Hematopoietic multipotent progenitor cell treated with erythropoietin and hydrocortisone succinate and interleukin-3 and kit ligand, for 15 days (in vitro differentiated cells): Measurements from ENCODE around the gene EFHC2.
"Not testable (repeated sequence)": the region's sequence is repeated elsewhere in the genome, so short reads cannot be mapped to it uniquely, and the experiment has no call there.

Experiments
- DNase-seq: peaks from one replicate; pipeline ENCODE4 v3.0.0-alpha.2; 2015; ENCODE audit warnings: low spot score

EFHC2 gene

DNA sequence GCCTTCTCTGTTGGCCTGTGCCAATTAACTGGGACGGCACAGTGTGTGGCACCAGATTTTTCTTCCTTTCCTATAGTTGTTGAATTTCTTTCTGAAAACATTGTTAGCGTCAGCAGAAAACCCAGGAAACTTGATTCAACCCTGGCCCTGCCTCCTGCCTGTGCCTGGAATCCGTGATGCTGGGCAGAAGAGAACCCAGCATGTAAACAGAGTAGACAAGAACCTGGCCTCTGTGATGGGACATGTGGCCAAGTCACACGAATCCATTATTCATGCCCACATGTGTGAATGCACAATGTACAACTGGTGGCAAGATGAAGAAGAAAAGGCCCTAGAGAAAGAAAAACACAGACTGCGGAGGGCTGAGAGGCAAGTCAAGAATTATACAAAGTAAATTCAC is 111.4 kb downstream of the EFHC2 start:
- no peak for DNase-seq

DNA sequence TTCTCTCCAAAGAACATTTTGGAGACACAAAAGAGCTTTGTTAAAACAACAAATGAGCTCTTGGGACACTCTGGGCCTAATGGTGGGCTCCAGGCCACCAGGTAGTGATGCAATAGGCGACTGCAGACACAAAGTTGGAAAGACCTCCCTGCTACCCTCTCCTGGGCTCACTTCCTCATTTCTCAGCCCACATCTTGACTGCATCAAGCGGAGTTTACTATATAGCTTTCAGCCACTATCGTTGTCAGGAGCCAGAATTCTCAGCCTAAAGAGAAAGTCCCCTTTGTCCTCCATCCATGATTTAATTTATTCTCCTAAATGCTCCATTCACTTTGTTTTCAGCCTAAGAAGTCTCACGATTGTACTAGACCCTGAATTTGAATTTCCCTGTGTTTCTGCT is 114.9 kb downstream of the EFHC2 start:
- DNase-seq: no peak

DNA sequence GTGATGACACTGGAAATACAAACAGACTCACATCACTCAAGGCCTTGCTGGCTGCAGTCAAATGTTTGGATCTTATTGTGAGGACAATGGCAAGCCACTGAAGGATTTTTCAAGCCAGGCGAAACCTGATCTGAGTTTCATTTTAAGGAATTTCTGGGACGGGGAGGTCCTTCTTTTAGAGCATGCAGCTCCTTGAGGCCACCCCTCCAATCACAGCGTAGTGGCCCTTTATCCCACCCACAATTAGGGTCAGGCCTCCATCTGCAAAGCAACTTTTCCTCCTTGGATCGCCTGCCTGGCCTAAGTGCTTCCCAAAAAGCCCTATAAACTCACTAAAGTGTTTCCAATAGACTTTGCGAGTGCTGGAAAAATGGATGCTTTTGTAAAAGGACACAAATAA is 115.5 kb downstream of the EFHC2 start:
- no peak for DNase-seq

DNA sequence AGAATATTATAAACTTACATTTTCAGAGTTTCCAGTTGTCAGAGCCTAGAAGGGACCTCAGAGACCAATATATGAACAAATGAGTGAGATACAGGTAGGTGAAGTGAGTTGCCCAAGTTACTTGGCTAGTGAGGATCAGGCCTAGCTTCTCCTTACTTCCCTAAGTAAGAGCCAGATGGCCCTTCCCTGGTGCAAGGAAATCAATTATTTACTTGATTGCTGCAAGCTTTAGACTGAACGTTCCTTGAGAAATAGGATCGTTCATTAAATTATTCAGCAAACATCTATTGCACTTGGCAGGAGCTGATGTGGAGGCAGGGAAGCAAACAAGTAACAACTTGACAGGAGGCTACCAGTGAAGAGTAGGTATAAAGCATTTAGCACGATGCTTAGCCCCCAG is 117.8 kb downstream of the EFHC2 start:
- no peak for DNase-seq

DNA sequence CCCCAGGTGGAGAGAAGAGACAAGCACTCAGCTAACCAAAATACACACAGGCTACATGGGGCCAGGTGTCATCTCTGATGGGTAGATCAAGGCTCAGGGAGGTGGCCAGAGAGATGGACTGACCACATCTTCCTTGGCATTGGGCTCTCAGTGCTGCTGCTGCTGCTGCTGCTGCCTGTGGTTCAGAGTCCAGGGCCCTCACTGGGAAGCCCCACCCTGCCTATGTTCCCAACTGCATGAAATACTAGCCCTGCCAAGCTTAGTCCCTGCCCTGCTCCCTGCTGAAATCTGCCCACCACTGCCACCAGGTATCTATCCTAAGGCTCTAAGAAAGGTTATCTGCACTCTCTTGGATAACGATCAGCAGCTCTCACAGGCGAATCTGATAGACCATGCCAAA is 118.7 kb downstream of the EFHC2 start:
- DNase-seq: no peak

DNA sequence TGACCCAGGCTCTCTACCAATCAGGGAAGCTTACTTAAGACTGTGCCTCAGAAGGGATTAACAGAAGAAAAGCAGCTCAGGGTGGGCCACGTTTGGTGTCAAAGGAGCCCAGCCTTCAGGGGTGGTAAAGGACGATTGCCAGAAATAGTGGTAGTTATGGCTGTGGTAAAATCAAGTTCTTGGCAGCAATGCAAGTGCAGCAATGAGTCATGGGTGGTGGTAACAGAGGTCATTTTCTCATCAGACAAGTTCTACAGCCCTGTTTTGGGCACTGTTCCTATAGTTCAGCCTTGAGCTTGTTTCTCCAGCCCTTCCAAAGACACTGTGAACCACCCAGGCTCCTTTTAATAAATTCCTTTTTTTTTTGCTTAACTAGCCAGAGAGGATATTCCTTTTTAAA is 120.3 kb downstream of the EFHC2 start:
- no peak for DNase-seq

DNA sequence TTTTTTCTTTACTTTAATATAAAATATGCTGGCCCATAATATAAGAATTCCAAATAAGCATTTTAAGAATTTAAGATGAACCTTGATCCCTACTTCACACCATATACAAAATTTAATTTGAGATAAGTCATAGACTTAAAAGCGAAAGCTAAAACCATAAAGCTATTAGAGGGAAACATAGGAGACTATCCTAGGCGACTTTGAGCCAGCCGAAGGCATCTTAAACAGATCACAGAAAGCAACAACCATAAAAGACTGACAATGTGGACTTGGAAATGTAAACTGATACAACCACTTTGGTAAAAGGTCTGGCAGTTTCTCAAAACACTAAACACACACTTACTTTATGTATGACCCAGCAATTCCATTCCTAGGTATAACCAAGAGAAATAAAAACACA is 125.0 kb downstream of the EFHC2 start:
- DNase-seq: no peak

DNA sequence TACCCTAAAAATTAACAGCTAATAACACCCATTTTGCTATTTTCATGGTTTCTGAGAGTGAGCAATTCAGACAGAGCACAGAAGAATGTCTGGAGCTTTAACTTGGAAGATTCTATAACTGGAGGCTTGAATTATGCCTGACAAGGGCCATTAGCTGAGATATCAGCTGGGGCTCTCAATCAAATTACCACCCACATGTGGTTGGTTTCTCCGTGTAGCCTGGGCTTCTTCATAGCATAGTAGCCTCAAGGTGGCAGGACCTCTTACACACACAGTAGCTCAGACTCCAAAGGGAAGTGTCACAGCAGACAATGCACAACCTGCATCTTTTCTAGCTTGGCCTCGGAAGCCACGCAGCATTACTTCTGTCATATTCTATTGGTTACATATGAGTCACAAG is 127.3 kb downstream of the EFHC2 start:
- no peak for DNase-seq

DNA sequence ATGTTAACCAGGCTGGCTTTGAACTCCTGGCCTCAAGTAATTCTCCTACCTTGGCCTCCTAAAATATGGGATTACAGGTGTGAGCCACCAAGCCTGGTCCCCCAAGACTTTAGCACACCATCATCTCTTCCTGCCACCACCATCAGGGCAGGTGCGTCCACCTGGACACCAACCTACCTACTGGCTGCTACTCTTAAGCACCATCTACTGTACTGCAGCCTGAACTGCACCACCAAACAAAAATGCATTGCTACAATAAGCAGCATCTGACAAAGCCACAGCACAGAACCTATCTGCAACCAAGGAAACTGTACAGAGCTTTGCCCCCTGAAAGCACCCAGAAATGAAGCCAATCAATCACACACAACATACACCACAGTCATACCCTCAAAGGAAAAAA is 139.7 kb downstream of the EFHC2 start:
- DNase-seq: no peak

DNA sequence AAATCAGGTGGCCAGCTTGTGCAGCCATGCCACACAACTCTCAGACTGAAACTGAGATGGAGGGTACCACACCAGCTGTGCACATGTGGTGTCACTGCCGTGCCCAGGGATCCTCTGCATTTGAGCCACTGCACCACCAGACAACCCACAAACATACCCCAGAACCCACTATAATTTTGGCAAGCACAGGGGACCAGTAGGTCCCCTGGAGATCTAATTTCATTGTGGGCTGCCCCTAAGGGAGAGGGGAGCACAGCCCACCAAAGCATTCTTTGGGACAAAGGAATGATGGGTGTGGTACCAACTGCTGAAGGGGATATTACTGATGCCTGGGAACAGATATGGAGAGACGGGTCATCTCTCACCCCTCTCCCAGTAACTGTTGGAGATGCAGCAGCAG is 140.9 kb downstream of the EFHC2 start:
- no peak for DNase-seq

DNA sequence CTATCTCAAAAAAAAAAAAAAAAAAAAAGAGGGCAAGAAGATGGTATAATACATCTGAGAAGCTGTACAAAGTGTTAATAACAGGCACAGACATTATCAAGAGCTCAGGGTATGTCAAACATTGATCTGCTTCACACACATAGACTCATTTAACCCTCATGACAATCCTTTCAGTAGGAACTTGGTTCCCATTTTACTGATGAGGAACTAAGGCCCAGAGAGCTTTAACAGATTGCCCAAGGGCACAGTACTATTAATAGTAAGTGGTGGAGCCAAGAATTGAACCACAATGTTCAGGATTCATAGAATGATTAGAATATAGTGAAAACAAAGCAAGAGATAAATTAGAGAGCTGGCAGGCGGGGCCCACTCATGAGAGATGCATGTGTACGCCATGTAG is 154.4 kb downstream of the EFHC2 start:
- DNase-seq: no peak

DNA sequence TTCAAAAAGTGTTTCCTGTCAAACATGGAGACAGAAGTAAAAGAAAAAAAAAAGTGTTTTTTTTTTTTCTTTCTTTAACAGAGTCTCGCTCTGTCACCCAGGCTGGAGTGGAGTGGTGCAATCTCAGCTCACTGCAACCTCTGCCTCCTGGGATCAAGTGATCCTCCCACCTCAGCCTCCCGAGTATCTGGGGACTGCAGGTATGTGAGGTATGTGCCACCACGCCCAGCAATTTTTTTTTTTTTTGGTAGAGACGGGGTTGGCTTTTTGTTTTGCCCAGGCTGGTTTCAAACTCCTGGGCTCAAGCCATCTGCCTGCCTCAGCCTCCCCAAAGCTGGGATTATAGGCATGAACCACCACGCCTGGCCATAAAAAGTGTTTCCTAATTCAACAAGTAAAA is 155.6 kb downstream of the EFHC2 start:
- DNase-seq: not testable (repeated sequence)

DNA sequence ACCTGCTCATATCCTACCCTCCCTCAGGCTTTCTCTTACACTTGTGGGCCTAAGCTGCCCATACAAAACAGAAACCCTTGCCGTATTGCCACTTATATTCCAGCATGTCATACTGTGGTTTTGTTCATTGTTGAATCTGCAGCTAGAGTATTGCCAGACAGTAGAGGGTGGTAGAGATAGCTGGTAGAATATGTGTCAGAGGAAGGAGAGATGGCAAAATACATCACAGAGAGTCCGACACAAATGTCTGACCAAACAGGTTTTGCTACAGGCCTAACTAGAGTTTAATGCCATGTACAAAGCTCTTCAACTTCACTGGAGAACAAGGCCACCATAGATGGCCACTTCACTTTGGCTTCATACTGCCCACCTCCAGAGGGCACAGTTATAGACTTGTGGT is 160.1 kb downstream of the EFHC2 start:
- DNase-seq: no peak

DNA sequence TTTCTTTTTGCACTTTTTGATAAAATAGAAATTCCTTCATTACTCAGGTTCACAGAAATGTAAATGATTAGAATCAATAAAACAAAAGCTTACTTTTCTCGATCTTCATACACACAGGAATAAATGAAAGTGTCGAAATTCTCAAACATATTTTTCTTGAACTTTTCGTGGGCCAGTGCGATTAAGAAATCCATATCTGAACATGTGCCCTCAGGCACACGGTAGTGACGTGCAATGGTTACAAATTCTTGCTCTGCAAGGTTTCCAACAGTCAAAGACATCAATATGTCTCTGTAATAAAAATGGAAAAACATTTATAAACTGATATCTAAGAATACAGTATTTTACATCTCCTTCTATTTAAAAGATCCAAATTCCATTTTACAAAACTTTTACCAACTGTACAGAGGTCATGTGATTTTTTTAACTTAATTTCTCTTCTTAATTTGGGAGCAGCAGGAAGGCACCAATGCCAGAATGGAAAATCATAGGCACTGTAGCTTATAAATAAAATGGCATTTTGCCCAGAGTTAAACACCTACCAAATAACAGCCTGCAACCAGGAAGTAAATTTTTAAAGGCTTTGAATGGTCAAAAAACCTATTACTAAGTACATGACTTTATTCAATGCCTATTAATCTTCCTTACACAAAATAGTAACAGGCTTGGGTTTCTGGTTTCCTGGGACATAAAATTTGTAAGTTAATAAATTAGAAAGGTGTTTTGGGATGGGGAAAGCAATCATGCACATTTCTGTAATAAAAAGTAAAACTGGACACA is 165.0 kb downstream of the EFHC2 start:
- DNase-seq: no peak

DNA sequence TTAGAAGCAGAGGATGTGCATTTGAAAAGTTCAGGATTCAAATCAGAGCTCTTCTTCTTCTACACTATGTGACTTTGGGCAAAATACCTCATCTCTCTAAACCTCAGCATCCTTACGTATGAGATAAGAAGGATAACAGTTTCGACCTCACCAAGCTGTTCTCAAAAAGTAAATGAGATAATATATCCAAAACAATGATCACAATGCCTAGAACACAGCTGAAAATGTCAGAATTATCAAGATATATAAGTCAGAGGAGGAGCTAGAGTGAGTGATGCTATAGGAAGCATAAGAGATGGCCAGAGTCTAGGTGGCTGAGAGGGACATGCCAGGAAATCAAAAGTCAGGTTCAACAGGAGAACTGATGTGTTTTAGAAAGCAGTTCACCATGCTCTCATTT is 168.0 kb downstream of the EFHC2 start:
- no peak for DNase-seq

DNA sequence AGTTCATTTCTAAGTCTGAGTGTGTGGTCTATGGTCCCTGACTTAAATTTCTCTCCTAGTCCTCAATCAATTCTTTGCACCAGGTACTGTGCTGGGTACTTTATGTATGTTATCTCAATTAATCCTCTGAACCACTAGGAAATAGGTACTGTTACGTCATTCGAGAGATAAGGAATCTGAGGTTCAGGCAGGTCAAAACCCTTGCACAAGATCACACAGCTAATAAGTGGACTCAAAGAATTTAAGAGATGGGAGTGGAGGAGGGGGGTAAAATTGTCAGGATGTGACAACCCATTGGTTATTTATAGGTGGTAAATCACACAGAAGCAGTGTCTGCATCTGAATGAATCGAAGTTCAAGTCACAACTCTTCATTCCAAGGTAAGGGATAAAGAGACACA is 169.4 kb downstream of the EFHC2 start:
- DNase-seq: no peak

DNA sequence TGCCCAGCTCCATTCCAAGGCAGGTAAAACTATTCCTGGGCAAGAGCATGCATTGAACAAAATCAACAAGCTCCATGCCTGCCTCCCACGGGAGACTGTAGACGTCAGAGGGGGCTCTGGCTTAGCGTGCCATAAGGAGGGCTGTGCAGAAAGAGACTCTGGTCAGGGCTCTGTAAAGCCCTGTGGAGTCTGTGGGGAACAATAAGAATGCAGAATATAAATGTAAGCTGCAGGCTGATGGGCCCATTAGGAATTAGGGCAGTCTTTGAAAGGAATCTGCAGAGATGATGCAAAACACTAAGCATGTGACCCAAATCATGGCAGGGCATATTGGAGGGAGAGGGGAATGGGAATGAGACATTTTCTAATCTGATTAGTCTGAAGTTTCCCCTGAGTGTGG is 170.3 kb downstream of the EFHC2 start:
- DNase-seq: no peak

DNA sequence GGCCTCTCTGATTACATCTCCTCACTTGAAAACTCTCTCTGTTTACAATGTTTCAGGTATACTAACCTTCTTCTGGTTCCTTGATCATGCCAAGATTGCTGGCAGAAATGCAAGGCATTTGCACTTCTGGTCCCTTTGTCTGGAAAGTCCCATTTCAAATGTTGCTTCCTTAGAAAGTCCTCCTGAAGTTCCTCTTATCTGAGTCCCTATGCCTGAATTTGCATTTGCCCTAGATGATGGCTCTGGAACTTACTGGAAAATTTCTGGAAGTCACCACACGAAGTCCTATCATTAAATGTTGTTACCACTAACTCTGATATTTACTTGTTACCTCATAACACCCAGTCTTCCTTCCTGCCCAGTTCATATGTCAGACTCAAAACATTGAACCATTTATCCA is 176.4 kb downstream of the EFHC2 start:
- no peak for DNase-seq

DNA sequence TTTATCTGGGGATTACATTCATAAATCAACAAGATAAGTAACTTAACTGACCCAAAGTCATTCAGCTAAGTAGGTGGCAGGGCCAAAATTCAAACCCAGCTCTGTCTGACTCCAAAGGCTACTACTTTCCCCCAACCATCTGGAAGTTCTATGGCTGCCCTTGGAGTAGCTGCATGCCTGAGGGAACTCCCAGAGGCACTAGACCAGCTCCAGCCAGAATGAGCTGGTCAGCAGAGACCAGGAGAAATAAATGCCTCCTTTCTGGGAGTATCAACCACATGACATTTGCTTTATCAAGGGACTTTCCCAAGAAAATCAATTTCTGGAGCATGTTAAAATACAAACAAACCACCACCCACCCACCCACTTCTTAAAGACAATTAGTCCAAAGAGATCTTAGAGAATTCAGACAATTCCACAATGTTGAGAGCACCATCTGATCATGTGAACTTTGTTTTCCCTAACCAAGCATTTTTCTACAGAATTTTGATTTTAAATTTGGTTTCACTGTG is 180.5 kb downstream of the EFHC2 start:
- DNase-seq: no peak

DNA sequence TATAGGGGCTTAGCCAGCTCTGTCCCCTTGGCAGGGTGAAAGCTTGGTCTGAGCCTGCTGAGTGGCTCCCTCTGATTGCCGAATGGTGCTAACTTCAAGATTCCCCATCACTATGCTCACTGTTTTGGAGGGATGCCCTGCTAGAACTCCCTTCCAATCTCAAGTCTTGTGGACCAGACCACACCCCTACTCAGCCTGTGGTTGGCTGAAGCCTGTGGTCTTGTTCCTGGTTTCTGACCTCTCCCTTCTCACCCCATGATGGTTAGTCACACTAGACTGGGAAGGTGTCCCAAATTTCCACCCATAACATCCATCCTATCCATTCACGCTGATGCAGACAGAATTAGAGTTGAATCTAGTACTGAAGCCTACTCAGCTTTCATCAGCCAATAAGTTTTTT is 185.6 kb downstream of the EFHC2 start:
- DNase-seq: no peak

DNA sequence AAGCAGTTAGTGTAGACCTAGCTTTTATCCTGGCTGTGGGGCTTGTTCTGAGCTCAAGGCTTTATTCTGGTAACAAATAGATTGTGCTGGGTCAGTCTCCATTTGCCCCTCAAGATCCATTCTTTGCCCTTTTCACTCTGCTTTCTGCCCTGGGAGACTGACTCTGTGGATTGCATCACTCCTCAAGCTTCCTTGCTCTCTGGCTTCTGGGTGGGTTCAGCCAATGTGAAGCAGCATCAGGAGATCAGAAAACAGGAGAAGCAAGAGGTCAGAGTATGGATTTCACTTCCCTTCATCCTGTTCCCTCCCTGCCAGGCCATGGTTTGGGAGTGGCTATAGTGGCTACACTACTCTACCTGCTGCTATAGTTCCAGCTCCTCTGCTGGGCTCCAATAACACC is 186.2 kb downstream of the EFHC2 start:
- DNase-seq: no peak

DNA sequence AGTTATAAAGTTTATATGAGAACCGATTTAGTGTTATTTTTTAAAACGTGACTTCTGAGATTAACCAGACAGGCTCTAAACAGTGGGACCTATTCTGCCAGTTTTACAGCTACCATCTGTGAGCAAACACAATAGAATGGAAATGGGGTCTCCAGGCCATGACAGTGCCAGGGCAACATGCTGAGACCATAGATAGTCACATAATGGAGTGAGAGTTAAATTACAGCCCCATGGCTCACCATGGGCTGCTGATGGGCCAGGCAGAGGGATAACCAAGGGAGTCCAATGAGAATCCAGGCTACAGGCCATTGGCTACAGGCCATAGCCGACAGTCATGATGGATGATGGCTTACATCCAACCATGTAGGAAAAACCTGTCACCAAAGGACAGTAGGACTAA is 186.7 kb downstream of the EFHC2 start:
- no peak for DNase-seq

DNA sequence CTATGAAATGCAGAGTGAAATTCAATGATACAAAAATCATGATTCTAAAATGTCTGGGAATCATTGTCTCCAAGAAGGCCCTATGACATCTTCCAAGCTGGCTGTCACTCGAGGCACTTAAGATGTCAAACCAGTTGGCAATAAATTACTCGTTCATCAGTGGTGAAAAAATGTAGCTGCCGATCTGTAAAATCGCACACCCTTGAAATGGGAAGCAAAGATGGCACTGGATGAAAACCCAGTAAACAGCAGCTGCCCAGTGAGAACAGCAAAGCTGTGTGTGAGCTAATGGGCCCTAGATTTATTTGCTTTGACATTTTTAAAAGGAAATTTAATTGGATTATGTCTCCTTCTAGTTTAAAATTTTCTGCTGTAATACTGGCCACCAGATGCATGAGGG is 188.3 kb downstream of the EFHC2 start:
- DNase-seq: no peak

DNA sequence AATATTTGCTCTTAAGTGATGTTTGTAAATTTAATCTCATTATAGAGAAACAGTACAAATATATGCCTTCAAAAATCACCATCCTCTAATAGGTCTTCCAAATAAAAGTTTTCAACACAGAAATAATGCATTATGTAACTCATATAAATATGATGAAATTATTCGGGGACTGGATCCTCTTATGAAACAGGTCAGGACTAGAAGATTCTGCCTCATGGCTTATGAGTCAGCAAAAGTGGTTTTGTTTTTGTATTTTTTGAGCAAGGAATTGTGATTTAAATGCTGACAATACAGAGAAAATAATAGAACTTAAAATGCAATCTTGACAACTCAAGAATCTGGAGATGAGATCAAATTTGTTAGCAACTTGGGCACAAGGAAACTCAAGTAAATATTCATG is 190.6 kb downstream of the EFHC2 start:
- DNase-seq: no peak
